Fibroblast of gingiva (primary cell): Measurements from ENCODE around the gene BYSL.

ENCODE experiments used
- DNase-seq: peaks from one replicate; pipeline ENCODE4 v3.0.0-alpha.2; 2011; ENCODE audit warnings: low read depth

Gene BYSL

DNA sequence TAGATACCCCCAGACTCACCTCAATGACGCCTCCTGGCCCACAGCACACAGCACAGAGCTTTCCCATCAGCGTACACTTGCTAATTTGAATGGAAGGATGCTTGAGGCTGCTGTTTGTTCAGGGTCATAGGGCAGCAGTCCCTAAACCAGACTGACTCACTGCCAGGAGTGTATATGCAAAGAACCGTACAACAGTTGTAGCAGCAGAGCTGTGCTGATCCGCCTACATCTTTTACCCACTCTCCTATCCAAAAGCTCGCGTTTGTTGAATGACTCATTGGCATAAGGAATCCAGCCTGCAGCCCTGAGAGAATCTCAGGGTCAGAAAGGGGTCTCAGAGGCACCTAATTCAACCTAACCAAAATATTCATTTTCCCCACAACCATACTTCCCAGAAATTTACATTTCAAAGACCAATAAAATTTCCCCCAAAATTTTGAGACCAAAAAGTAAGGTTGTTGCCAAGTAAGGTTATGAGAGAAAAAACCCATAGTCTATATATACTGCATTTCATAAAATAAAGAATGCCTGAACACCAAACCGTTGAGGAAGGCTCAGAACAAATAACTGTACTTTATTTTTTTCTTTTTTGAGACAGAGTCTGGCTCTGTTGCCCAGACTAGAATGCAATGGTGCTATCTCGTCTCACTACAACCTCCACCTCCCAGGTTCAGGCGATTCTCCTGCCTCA is 55.6 kb downstream of the BYSL start:
- DNase-seq = no peak
